HG03520 (cell line): Measurements from ENCODE around the gene CAMKMT.
"Not testable (repeated sequence)": the region's sequence is repeated elsewhere in the genome, so short reads cannot be mapped to it uniquely, and the experiment has no call there.

Source experiments
- ATAC-seq: cut with Tn5 transposase; IDR thresholded peaks from one replicate; pipeline ENCODE4 v1.9.1; 2021; ENCODE audit warnings: mild to moderate bottlenecking, moderate library complexity; ENCODE audit not compliant: unreplicated experiment

CAMKMT gene

GRCh38 chr2:44360749-44361329, 908 bp upstream of the CAMKMT start:
- ATAC-seq, result peak; percentile 1

DNA sequence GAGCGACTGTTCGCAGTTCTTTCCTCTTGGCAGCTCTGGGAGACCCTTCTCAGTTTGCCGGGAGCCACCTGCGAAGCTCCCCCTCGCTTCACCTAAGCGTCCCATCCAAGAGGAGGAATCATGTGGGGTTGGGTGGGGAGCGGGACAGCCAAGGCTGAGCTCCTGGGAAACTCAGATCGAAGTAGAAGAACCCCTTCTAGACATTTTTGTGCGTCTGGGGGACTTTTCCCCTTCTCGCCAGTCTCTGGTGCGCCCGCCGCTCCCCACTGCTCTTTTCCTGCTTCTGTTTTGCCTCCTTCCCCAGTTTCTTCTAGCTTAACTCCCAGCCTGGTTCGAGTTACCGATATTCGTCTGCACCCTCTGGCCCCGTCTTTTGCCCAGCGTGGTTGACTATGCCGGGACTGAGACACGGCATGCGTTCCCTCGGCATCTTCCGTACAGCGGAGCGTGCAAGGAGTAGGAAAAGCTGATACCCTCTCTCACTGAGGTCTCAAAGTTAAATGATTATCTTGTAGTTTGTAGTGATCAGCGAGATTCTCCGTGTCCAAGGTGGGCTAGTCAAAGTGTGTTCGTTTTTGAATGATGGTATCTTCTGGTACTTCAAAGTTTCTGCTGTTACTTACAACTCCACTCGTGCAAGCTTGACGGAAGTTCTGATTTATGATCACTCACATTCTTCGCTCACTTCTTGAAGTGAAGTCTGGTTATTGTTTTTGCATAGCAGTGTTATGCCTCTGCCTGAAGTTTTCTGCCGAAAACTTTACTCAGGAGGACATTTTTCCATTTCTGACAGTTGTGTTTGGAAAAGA, 664 bp downstream of the CAMKMT start:
- peak; percentile 22 for ATAC-seq

GRCh38 chr2:44364604-44365003, 2.9 kb downstream of the CAMKMT start:
- no peak for ATAC-seq

GRCh38 chr2:44367591-44367990, 5.8 kb downstream of the CAMKMT start:
- no peak for ATAC-seq

DNA sequence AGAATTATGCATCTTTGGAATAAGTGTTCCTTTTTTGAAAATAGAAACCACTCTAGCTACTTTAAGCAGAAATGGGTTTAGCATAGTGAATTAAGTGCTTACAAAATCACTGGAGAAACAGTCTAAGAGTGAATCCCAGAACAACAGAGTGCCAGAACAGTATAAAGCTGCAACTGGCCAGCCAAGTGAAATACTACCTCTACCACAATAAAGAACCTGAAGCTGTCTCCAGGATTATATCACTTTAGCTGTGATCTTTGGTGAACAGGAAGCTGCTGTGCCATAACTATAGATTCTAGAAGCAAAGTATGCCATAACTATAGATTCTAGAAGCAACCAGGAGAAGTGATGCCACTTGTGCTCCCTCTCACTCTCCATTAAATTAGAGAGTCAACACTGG, 7.6 kb downstream of the CAMKMT start:
- ATAC-seq, result no peak

- ATAC-seq, result no peak
Observed at GRCh38 chr2:44371445-44371844, 9.7 kb downstream of the CAMKMT start.

- no peak for ATAC-seq
Observed at GRCh38 chr2:44372246-44372645, 10.5 kb downstream of the CAMKMT start.

DNA sequence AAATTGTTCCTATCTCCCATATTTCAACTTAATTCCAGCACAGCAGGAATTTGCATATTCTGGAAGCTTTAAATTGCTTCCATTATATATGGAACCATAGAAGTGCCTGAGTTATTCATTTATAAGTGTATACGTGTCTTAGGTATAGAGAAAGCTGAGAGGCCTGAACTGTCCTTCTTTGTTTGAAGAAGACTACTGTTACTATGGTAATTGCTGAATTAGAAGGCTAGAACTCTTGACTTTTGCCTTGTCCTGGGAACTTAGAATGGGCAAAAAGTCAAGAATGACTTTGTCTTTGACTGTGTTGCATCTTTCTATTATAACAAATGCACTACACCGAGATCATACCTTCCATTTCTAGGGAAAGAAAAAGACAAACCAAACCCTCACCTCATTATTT, 15.7 kb downstream of the CAMKMT start:
- ATAC-seq, result no peak

DNA sequence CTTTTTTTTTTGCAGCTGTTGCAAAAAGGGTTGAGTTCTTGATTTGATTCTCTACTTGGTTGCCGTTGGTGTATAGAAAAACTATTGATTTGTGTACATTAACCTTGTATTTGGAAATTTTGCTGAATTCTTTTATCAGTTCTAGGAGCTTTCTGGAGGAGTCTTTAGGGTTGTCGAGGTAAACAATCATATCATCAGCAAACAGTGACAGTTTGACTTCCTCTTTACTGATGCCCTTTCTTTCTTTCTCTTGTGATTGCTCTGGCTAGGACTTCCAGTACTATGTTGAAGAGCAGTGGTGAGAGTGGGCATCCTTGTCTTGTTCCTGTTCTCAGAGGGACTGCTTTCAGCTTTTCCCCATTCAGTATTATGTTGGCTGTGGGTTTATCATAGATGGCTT, 23.5 kb downstream of the CAMKMT start:
- not testable (repeated sequence) for ATAC-seq

DNA sequence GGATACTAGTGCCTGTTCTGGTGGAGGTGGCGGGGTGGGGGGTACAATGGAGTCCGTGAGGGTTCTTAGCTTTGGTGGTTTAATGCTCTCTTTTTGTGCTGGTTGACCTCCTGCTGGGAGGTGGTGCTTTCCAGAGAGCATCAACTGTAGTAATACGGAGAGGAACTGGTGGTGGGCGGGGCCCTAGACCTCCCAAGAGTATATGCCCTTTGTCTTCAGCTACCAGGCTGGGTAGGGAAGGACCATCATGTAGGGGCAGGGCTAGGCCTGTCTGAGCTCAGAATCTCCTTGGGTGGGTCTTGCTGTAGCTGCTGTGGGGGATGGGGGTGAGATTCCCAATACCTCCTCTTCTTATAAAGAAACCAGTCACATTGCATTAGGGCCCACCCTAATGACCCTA, 27.1 kb downstream of the CAMKMT start:
- ATAC-seq, result no peak

DNA sequence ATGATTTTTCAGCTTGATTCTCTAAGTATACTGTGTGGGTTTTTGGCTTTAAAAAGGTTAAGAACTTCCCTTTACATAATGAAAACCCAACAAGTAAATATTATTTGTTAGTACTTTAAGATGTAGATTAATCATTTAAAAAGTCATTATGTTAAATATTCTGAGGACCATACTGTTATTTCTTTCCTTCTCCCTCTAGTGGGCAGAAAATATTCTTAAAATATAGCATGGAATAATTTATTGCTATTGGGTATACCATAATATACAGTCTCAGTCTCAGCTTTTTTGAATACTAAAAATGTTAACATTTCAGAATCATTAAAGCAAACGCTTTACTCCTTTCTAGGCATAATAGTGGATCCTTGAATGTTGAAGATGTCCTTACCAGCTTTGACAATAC, 28.1 kb downstream of the CAMKMT start:
- ATAC-seq, result no peak

DNA sequence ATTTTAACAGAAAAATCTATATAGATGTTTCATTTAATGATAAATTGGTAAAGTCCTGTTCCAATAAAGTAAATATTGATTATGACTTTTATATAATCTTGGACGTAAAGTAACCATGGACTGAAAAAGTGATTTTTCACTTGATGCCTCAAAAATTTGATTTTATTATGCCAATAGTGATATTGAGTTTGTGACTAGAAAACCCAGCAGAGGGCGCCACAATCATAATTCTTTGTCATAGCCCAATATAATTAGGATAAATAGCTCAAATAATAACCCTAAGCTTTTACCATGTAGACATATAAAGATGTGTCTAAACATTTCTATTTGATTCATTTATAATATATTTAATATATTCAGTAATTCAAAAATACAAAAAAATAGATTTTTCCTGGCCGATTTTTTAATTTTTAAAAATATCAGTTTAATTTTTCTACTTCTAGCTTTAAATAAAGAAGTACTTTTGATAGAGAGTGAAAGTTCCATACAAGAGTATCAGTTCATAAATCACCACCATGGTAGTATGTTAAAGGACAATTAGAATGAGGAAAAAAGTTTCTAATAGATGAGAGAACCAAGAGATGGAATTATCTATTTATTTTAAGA, 30.7 kb downstream of the CAMKMT start:
- ATAC-seq, result no peak

- no peak for ATAC-seq
Observed at GRCh38 chr2:44397447-44398175, 35.9 kb downstream of the CAMKMT start.

DNA sequence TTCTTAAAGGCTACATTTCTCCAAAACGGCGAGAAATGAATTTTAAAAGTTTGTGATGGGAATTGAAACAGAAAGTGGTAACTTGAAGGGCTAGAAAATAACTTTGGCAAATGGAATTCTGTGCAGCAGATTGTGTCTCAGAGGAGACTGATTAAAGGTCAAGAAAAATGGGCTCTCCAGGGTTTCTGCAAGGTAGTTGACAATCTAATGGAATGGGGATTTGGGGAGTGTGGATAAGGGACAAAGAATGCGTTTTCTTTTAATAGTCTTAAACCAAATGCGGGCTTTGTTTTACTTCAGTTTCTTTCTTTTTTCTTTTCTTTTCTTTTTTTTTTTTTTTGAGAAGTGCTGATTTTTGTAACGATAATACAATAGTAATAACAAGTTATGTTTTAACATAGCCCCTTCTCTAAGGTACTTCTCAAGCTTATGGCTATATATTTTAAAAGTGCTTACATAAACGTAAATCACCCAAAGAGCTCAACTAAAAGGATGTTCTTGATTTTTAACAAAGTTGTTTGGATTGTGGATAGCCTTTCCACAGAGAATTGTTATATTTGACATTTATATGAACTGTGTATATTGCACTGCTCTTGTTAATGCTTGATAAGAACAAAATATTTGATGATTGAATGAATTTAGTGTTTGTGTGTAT, 36.6 kb downstream of the CAMKMT start:
- ATAC-seq, result no peak

- ATAC-seq, result no peak
Observed at GRCh38 chr2:44420725-44421124, 59.0 kb downstream of the CAMKMT start.

DNA sequence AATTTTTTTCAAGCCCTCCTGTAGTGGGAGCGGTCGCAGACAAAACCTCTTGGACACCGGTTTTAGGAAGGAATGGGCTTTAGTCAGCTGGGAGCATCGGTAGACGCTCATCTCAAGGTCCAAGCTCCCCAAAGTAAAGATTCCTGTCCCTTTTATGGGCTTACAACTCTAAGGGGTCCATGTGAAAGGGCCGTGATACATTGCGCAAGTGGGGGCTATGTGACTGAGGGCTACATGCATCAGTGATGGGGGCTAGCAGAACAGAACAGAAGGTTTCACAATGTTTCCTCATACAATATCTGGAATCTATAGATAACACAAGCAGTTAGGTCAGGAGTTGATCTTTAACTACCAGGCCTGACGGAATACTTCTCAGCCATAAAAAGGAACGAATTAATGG, 62.5 kb downstream of the CAMKMT start:
- ATAC-seq, result no peak

DNA sequence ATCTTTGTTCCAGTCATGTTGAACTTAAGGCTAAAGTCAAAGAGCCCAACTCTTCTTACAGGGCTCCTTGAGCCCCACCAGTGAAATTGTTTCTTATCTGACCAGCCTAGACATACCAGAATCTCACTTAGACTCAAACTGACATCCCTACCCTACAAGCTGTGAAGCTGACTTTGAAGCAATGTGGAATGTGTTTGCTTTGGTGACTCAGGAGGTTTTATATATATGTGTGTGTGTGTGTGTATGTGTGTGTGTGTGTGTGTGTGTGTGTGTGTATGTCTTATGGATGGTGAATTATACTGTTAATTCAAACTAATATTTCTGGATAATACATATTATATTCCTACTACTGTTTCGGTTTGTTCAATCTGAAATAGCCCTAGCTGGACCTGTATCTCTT, 67.3 kb downstream of the CAMKMT start:
- ATAC-seq, result no peak

DNA sequence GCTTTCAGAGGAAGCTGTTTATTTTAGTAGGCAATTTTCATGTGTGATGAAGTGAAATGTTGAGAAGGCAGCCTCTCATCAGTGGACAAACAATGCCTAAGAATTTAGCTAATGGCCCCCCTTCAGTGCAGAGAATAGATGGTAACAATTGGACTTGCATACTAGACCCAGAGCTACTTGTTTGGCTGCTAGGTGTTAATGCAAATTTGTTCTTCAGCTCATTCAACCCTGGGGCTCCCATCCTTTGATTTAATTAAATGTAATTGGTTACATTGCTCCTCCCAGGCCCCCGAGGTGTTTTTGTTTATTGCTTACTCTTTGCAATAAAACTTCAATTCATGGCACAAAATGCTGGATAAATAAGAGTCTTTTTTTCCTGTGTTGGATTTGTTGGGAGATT, 68.6 kb downstream of the CAMKMT start:
- ATAC-seq, result no peak

GRCh38 chr2:44433895-44434294, 72.1 kb downstream of the CAMKMT start:
- ATAC-seq, result no peak

DNA sequence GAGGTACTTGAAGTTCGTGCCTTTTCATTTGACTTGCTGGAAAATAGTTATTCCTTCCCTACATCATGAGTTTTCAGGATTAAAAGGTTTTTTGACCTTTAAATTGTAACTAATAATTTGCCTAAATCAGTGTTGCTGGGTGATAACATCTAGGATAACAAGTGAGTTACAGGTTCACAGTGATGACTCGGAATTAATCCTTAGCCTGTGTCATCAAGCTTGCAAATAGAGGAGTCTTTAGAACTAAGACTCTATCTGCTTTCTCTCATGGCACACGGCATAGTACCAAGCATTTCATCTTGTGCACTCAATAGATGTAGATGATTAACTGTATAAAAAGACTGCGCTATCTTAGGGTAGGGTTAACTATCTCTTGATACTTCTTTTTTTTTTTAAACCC, 79.5 kb downstream of the CAMKMT start:
- ATAC-seq, result no peak

- ATAC-seq, result no peak
Observed at GRCh38 chr2:44442019-44442418, 80.3 kb downstream of the CAMKMT start.
